ENCODE measurements around the gene VTI1B. TPM values are rescaled to one million over a fixed set of nuclear protein-coding genes. Genes with fewer than 3 reads are reported as not detected.

The VTI1B gene
- total RNA-seq, 5 donors from 2014 or later (not counting 1 experiment from before 2014, with no cell fraction given) = 41.6 to 66.9 (median 54.7) TPM

DNA sequence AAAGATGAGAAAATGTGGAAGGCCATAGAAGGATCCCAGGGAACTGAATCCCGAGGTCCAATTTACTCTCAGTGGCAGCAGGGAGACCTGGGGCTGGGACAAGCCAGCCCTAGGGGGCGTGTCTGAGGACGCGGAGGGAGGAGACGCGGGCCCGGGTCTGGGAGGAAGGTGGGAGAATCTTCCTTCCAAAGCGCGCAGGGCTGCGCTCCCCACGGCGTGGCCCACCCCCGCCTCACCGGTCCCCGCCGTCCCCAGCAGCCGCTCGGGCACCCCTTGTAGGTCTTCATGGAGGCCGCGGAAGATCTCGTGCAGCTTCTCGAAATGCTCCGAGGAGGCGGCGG is 323 bp downstream of the VTI1B start:
- H3K27me3 Mint-ChIP-seq = no peaks in the 10 kb centered on the region
- no peaks in the 10 kb centered on the region for H3K9me3 Mint-ChIP-seq
- DNase-seq (peak in 29 of 35 experiments; percentile 10 to 67 (median 31)), ATAC-seq (replicated peaks in 1 of 4) (peak; percentile 52 to 63 (median 60))
- peak overlapping the region; percentile 65 to 69 for H3K4me3 ChIP-seq (ENCODE audit: control insufficient read depth in 1 of 2, extremely low read depth in 1 of 2, low read length in 1 of 2)
- H3K36me3 ChIP-seq (ENCODE audit: control insufficient read depth in 2 of 2, extremely low read depth in 1 of 2, insufficient read depth in 1 of 2, low read length in 1 of 2) = peaks cover 2 to 11% of the 10 kb centered on the region in 2 donors
- POLR2A ChIA-PET = interaction anchor here in 1 of 2 donors (1.4 kb wide), 1 partner anchor 21 kb away, joined by 5 read pairs; the partner anchor contains the start of gene RDH11
- no peaks in the 10 kb centered on the region for H3K9me3 ChIP-seq
- H3K4me1 Mint-ChIP-seq = peaks cover 50 to 57% (median 55%) of the 10 kb centered on the region in 3 donors
- H3K27ac ChIP-seq (ENCODE audit: low read length) = peak overlapping the region; percentile 95
- peak overlapping the region; percentile 83 to 93 for H3K27ac Mint-ChIP-seq
- under 1% methylated on average over 25 of the region's 25 CpGs for WGBS (ENCODE audit: insufficient coverage)
- peaks cover 8 to 34% of the 10 kb centered on the region in 2 experiments for H3K4me1 ChIP-seq (ENCODE audit: control insufficient read depth in 1 of 2, extremely low read depth in 1 of 2, insufficient read depth in 2 of 2, low read length in 2 of 2)
- no peaks in the 10 kb centered on the region for H3K27me3 ChIP-seq (replicated peaks in 1 of 2; ENCODE audit: control insufficient read depth in 2 of 2, extremely low read depth in 1 of 2, insufficient read depth in 2 of 2, low read length in 1 of 2)
- peak overlapping the region; percentile 87 to 88 (median 87) for H3K4me3 Mint-ChIP-seq
- CTCF ChIA-PET = interaction anchor here in 1 of 2 donors (1.0 to 1.8 kb wide), 6 partner anchors 19 to 247 kb away, joined by 3 to 7 read pairs (median 4); partner anchors contain the start of genes ARG2, PIGH and RDH11
- peaks cover 7% of the 10 kb centered on the region for H3K36me3 Mint-ChIP-seq

DNA sequence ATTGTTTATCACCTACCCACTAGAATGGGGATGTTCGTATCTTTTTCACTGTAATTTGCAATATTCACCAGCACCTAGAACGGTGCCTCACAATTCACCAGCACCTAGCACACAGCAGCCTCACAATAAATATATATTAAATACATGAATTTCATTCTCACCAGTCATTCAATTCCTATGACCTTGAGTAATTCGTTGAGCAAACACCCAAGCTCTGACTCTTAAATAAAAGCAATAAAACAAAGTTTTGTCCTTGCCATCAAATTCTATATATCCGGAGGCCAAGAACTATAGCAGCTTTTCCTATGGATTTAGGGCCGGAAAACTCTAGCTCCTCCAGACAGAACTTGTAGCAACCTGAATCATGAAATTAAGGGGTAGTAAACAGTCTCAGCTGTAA is 981 bp downstream of the VTI1B start:
- no peaks in the 10 kb centered on the region for H3K27me3 Mint-ChIP-seq
- no peaks in the 10 kb centered on the region for H3K27me3 ChIP-seq (replicated peaks in 1 of 2; ENCODE audit: control insufficient read depth in 2 of 2, extremely low read depth in 1 of 2, insufficient read depth in 2 of 2, low read length in 1 of 2)
- DNase-seq = no peak
- ChIA-PET POLR2A (interaction anchor here (0.6 to 1.4 kb wide), 4 partner anchors 9 to 288 kb away, joined by 3 to 9 read pairs (median 4); partner anchors contain the start of genes PIGH (in 1 of the 2) and RDH11 (in 1 of the 2)), CTCF (interaction anchor here in 1 of 2 donors (1.0 to 1.8 kb wide), 5 partner anchors 22 to 246 kb away, joined by 3 to 7 read pairs (median 5); partner anchors contain the start of genes ARG2, PIGH and RDH11)
- H3K9me3 ChIP-seq = no peaks in the 10 kb centered on the region
- peaks cover 8 to 35% of the 10 kb centered on the region in 2 experiments for H3K4me1 ChIP-seq (ENCODE audit: control insufficient read depth in 1 of 2, extremely low read depth in 1 of 2, insufficient read depth in 2 of 2, low read length in 2 of 2)
- H3K4me1 Mint-ChIP-seq = peaks cover 57 to 63% (median 61%) of the 10 kb centered on the region in 3 donors
- H3K27ac Mint-ChIP-seq = peak overlapping the region; percentile 83 to 93
- H3K27ac ChIP-seq (ENCODE audit: low read length) = no peak overlapping the region
- ATAC-seq (replicated peaks in 1 of 4) = no peak
- H3K36me3 ChIP-seq (ENCODE audit: control insufficient read depth in 2 of 2, extremely low read depth in 1 of 2, insufficient read depth in 1 of 2, low read length in 1 of 2) = peaks cover 0 to 8% of the 10 kb centered on the region in 2 donors
- peak overlapping the region; percentile 87 to 88 (median 87) for H3K4me3 Mint-ChIP-seq
- no peaks in the 10 kb centered on the region for H3K9me3 Mint-ChIP-seq
- H3K4me3 ChIP-seq (ENCODE audit: control insufficient read depth in 1 of 2, extremely low read depth in 1 of 2, low read length in 1 of 2) = peak overlapping the region; percentile 65 to 69
- H3K36me3 Mint-ChIP-seq = peaks cover 7% of the 10 kb centered on the region
- WGBS (ENCODE audit: insufficient coverage) = 40% methylated on average over 2 of the region's 5 CpGs

DNA sequence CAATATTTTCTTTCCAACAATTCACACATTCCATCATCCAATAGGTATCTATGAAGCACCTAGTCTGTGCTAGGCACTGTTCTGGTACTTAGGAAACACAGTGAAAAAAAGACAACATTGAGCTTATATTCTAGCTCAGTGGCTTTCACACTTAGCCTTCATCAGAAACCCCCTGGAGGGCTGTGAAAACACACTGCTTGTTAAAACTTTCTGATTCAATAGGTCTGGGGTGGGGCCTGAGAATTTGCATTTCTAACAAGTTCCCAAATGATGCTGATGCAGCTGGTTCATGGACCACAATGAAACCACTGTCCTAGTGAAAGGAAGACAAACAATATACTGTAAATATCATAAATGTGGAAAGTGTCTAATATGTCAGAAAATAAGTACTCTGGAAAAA is 5.9 kb downstream of the VTI1B start:
- Mint-ChIP-seq H3K9me3 (no peaks in the 10 kb centered on the region), H3K4me1 (peaks cover 76 to 81% (median 79%) of the 10 kb centered on the region in 3 donors), H3K27ac (peak overlapping the region; percentile 29 to 30), H3K27me3 (no peaks in the 10 kb centered on the region), H3K4me3 (no peak overlapping the region), H3K36me3 (no peaks in the 10 kb centered on the region)
- peak in 9 of 35 experiments; percentile 4 to 44 (median 13) for DNase-seq
- ATAC-seq (replicated peaks in 1 of 4) = peak in 1 of 4 experiments; percentile 56
- no peak overlapping the region for H3K27ac ChIP-seq (ENCODE audit: low read length)
- no peaks in the 10 kb centered on the region for H3K9me3 ChIP-seq
- no peak overlapping the region for H3K4me3 ChIP-seq (ENCODE audit: control insufficient read depth in 1 of 2, extremely low read depth in 1 of 2, low read length in 1 of 2)
- peaks cover 6 to 28% of the 10 kb centered on the region in 2 experiments for H3K4me1 ChIP-seq (ENCODE audit: control insufficient read depth in 1 of 2, extremely low read depth in 1 of 2, insufficient read depth in 2 of 2, low read length in 2 of 2)
- ChIA-PET CTCF (interaction anchor here (0.6 to 1.6 kb wide), 9 partner anchors 9 to 280 kb away, joined by 3 to 8 read pairs (median 3); partner anchors contain the start of genes ARG2 (in 1 of the 2) and RDH11 (in 1 of the 2)), POLR2A (interaction anchor here in 1 of 2 donors (0.6 to 1.0 kb wide), 3 partner anchors 25 to 84 kb away, joined by 3 to 4 read pairs (median 3); partner anchors contain the start of gene RDH11)
- no peaks in the 10 kb centered on the region for H3K36me3 ChIP-seq (ENCODE audit: control insufficient read depth in 2 of 2, extremely low read depth in 1 of 2, insufficient read depth in 1 of 2, low read length in 1 of 2)
- H3K27me3 ChIP-seq (replicated peaks in 1 of 2; ENCODE audit: control insufficient read depth in 2 of 2, extremely low read depth in 1 of 2, insufficient read depth in 2 of 2, low read length in 1 of 2) = no peaks in the 10 kb centered on the region

DNA sequence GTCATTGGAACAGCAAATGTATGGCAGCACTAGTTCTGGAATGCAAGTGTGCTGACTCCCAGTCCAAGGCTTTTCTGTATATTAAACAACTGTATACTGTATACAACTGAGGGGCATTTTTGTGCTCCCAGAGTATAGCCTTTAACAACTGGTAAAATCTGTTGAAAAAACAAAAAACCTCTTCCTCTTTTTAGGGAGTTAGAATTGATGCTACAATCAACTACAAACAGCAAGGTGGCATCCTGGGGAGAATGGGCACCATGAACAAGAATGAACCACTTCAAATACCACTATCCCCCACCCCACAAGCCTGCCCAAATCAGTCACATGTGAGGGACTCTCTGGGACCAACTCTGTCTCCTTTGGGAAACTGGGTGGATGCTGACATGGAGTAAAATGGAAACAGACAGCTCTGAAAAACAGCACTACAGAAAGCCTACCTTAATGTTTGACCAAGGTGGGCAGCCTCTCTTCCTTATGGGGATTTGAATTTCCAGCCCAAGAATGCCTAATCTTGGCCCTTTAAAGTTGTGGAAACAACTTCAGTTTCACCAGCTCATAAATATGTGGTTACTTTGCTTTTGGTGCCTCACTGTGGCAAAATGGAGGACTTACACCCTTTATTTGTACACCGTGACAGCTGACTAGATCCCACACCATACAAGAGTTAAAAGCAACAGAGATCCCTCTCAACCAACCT is 7.5 kb downstream of the VTI1B start:
- Mint-ChIP-seq H3K27ac (no peak overlapping the region), H3K27me3 (no peaks in the 10 kb centered on the region), H3K4me3 (no peak overlapping the region), H3K4me1 (peaks cover 68 to 72% (median 69%) of the 10 kb centered on the region in 3 donors), H3K36me3 (peaks cover 6% of the 10 kb centered on the region), H3K9me3 (no peaks in the 10 kb centered on the region)
- no peaks in the 10 kb centered on the region for H3K9me3 ChIP-seq
- no peak overlapping the region for H3K4me3 ChIP-seq (ENCODE audit: control insufficient read depth in 1 of 2, extremely low read depth in 1 of 2, low read length in 1 of 2)
- no peaks in the 10 kb centered on the region for H3K27me3 ChIP-seq (replicated peaks in 1 of 2; ENCODE audit: control insufficient read depth in 2 of 2, extremely low read depth in 1 of 2, insufficient read depth in 2 of 2, low read length in 1 of 2)
- peak in 19 of 35 experiments; percentile 6 to 75 (median 16) for DNase-seq
- WGBS (ENCODE audit: insufficient coverage) = no CpG with 5 or more reads among the region's 1 CpG
- H3K27ac ChIP-seq (ENCODE audit: low read length) = no peak overlapping the region
- peaks cover 2 to 11% of the 10 kb centered on the region in 2 experiments for H3K4me1 ChIP-seq (ENCODE audit: control insufficient read depth in 1 of 2, extremely low read depth in 1 of 2, insufficient read depth in 2 of 2, low read length in 2 of 2)
- POLR2A ChIA-PET = interaction anchor here in 1 of 2 donors (0.6 kb wide), 1 partner anchor 67 kb away, joined by 4 read pairs; the partner anchor contains the start of gene PIGH
- CTCF ChIA-PET = interaction anchor here (0.6 to 3.6 kb wide), 20 partner anchors 12 to 1571 kb away, joined by 3 to 42 read pairs (median 4); partner anchors contain the start of genes ARG2 (in 1 of the 2) and PIGH (in 1 of the 2)
- ATAC-seq (replicated peaks in 1 of 4) = peak; percentile 73 to 90 (median 78)
- H3K36me3 ChIP-seq (ENCODE audit: control insufficient read depth in 2 of 2, extremely low read depth in 1 of 2, insufficient read depth in 1 of 2, low read length in 1 of 2) = peaks cover 0 to 5% of the 10 kb centered on the region in 2 donors

DNA sequence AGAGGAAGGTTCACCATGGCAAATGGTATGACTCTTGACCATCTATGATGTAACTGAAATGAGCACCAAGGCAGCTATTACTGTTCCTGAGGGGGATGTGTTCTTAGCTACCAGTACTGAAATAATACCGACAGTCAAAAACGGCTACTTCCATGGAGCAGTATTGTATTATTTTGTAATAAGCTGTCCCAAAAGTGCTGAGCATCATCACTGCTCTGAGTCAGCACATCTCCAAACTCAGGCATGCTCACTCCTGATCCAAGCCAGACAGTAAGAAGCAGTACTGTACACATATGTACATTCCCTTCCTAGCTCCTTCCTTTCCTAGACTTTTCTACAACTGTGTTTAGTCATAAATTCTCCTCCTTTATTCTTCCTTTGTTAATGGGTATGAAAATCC is 8.6 kb downstream of the VTI1B start:
- no peak for DNase-seq
- no peak for ATAC-seq (replicated peaks in 1 of 4)
- CTCF ChIA-PET = interaction anchor here (0.6 to 3.6 kb wide), 7 partner anchors 11 to 82 kb away, joined by 3 to 42 read pairs (median 14); partner anchors contain the start of genes ARG2 (in 1 of the 2) and PIGH (in 1 of the 2)
- Histone ChIP-seq H3K4me3 (ENCODE audit: control insufficient read depth in 1 of 2, extremely low read depth in 1 of 2, low read length in 1 of 2) (no peak overlapping the region), H3K36me3 (ENCODE audit: control insufficient read depth in 2 of 2, extremely low read depth in 1 of 2, insufficient read depth in 1 of 2, low read length in 1 of 2) (peaks cover 0 to 7% of the 10 kb centered on the region in 2 donors), H3K9me3 (no peaks in the 10 kb centered on the region), H3K4me1 (ENCODE audit: control insufficient read depth in 1 of 2, extremely low read depth in 1 of 2, insufficient read depth in 2 of 2, low read length in 2 of 2) (peaks cover 2 to 7% of the 10 kb centered on the region in 2 experiments), H3K27me3 (replicated peaks in 1 of 2; ENCODE audit: control insufficient read depth in 2 of 2, extremely low read depth in 1 of 2, insufficient read depth in 2 of 2, low read length in 1 of 2) (no peaks in the 10 kb centered on the region), H3K27ac (ENCODE audit: low read length) (no peak overlapping the region)
- H3K27me3 Mint-ChIP-seq = no peaks in the 10 kb centered on the region
- no peak overlapping the region for H3K4me3 Mint-ChIP-seq
- POLR2A ChIA-PET = no interaction called here
- no CpG with 5 or more reads among the region's 2 CpGs for whole genome bisulfite sequencing (ENCODE audit: insufficient coverage)
- peaks cover 7% of the 10 kb centered on the region for H3K36me3 Mint-ChIP-seq
- H3K4me1 Mint-ChIP-seq = peaks cover 60 to 62% (median 60%) of the 10 kb centered on the region in 3 donors
- no peak overlapping the region for H3K27ac Mint-ChIP-seq
- no peaks in the 10 kb centered on the region for H3K9me3 Mint-ChIP-seq

DNA sequence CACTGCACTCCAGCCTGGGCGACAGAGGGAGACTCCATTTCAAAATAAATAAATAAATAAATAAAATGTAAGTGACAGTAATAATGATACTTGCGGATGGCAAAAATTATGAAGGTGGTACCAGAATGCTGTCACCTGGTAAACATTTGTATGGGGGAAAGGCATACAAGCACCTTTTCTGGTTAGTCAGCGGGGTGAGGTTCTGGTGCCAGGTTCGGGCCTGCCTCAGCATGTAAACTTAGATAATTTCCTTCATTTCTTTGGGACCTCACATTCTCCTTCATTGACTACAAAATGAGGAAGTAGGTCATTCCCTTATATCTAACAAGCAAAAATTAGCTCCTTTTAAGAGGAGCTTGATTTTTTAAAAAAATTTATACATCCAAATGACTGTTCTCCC is 10.8 kb downstream of the VTI1B start:
- Histone ChIP-seq H3K4me3 (ENCODE audit: control insufficient read depth in 1 of 2, extremely low read depth in 1 of 2, low read length in 1 of 2) (no peak overlapping the region), H3K27me3 (replicated peaks in 1 of 2; ENCODE audit: control insufficient read depth in 2 of 2, extremely low read depth in 1 of 2, insufficient read depth in 2 of 2, low read length in 1 of 2) (no peaks in the 10 kb centered on the region), H3K4me1 (ENCODE audit: control insufficient read depth in 1 of 2, extremely low read depth in 1 of 2, insufficient read depth in 2 of 2, low read length in 2 of 2) (peaks cover 2 to 4% of the 10 kb centered on the region in 2 experiments), H3K36me3 (ENCODE audit: control insufficient read depth in 2 of 2, extremely low read depth in 1 of 2, insufficient read depth in 1 of 2, low read length in 1 of 2) (peaks cover 0 to 25% of the 10 kb centered on the region in 2 donors), H3K27ac (ENCODE audit: low read length) (no peak overlapping the region), H3K9me3 (no peaks in the 10 kb centered on the region)
- ChIA-PET CTCF (interaction anchor here (0.6 to 1.2 kb wide), 4 partner anchors 43 to 79 kb away, joined by 3 read pairs; no protein-coding TSS in a partner anchor), POLR2A (interaction anchor here in 1 of 2 donors (0.6 kb wide), 1 partner anchor 10 kb away, joined by 3 read pairs; no protein-coding TSS in a partner anchor)
- Mint-ChIP-seq H3K4me1 (peaks cover 38 to 46% (median 43%) of the 10 kb centered on the region in 3 donors), H3K27ac (no peak overlapping the region), H3K4me3 (no peak overlapping the region), H3K36me3 (peaks cover 12% of the 10 kb centered on the region), H3K9me3 (no peaks in the 10 kb centered on the region), H3K27me3 (no peaks in the 10 kb centered on the region)
- whole genome bisulfite sequencing (ENCODE audit: insufficient coverage) = no CpG with 5 or more reads among the region's 4 CpGs
- no peak for DNase-seq
- no peak for ATAC-seq (replicated peaks in 1 of 4)

Data from T-cell (primary cell).